ENCODE data around the gene TUBD1. TPM values are rescaled to one million over a fixed set of nuclear protein-coding genes. Genes with fewer than 3 reads are reported as not detected.

Gene TUBD1
- total and polyA plus RNA-seq, 2 of the 13 experiments (the other 11 are each of a cell fraction or from before 2014, with no cell fraction given): 18.2 to 25.9 TPM

DNA sequence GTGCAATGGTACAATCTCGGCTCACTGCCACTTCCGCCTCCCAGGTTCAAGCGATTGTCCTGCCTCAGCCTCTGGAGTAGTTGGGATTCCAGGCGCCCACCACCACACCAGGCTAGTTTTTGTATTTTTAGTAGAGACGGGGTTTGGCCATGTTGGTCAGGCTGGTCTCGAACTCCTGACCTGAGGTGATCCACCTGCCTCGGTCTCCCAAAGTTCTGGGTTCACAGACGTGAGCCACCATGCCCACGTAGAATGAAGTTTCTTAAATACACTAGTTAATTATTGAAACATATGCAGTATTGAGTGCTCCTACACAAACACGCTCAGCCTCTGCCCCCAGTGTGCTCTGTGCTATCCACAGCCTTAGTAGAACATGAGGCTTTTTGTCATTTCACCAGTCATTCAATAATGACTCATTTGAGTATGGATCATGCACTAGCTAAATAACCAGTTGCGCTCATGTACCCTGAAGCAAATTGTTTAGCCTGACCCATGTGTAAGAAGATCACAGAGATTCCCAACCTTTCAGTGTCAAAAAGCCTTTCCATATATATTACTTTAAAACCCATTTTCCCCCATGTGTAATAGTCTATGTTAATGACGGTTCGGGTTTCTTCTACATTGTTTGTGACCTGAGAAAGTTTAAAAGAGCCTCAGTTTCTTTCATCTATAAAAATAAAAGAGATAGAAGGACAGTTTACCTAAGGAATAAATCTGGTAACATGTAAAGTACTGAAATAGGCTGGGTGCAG, 49.7 kb downstream of the TUBD1 start (continued):
- TF ChIP-seq ZFP36L2 (CRISPR knock-in tag; IDR thresholded peaks at IDR 0.05) (0 out of 2 replicates have a peak, but pooled peaks have one; percentile 68), KAT7 (CRISPR knock-in tag; IDR thresholded peaks at IDR 0.05; ENCODE audit: borderline replicate concordance) (no peak; the same call in 1 of the 2 replicates), TRAFD1 (CRISPR knock-in tag; IDR thresholded peaks at IDR 0.05; ENCODE audit: borderline replicate concordance) (0 out of 2 replicates have a peak, but pooled peaks have one; percentile 51), KDM5B (CRISPR knock-in tag; IDR thresholded peaks at IDR 0.05; ENCODE audit: borderline replicate concordance) (no peak), AFF4 (CRISPR knock-in tag; IDR thresholded peaks at IDR 0.05) (peak; percentile 95), ATRX (CRISPR knock-in tag; IDR thresholded peaks at IDR 0.05; ENCODE audit: borderline replicate concordance) (0 out of 2 replicates have a peak, but pooled peaks have one; percentile 42), SMARCC2 (IDR thresholded peaks at IDR 0.05) (peak; percentile 76), ZNF562 (CRISPR knock-in tag; IDR thresholded peaks at IDR 0.05; ENCODE audit: borderline replicate concordance) (peak; percentile 79; the same call in 1 of the 2 replicates), ZNF451 (CRISPR knock-in tag; IDR thresholded peaks at IDR 0.05) (peak; percentile 81), ZNF34 (CRISPR knock-in tag; IDR thresholded peaks at IDR 0.05; ENCODE audit: borderline replicate concordance) (0 out of 2 replicates have a peak, but pooled peaks have one; percentile 26), WIZ (CRISPR knock-in tag; IDR thresholded peaks at IDR 0.05) (peak; percentile 77; the same call in 1 of the 2 replicates), FUBP1 (CRISPR knock-in tag; IDR thresholded peaks at IDR 0.05; ENCODE audit: borderline replicate concordance) (peak; percentile 100), TCF12 (IDR thresholded peaks at IDR 0.05) (no peak), TCF12 (CRISPR knock-in tag; IDR thresholded peaks at IDR 0.05) (no peak; the same call in 1 of the 2 replicates), SNAPC2 (CRISPR knock-in tag; IDR thresholded peaks at IDR 0.05) (peak; percentile 7; the same call in 1 of the 2 replicates)
- TF ChIP-seq, protein P1, sequence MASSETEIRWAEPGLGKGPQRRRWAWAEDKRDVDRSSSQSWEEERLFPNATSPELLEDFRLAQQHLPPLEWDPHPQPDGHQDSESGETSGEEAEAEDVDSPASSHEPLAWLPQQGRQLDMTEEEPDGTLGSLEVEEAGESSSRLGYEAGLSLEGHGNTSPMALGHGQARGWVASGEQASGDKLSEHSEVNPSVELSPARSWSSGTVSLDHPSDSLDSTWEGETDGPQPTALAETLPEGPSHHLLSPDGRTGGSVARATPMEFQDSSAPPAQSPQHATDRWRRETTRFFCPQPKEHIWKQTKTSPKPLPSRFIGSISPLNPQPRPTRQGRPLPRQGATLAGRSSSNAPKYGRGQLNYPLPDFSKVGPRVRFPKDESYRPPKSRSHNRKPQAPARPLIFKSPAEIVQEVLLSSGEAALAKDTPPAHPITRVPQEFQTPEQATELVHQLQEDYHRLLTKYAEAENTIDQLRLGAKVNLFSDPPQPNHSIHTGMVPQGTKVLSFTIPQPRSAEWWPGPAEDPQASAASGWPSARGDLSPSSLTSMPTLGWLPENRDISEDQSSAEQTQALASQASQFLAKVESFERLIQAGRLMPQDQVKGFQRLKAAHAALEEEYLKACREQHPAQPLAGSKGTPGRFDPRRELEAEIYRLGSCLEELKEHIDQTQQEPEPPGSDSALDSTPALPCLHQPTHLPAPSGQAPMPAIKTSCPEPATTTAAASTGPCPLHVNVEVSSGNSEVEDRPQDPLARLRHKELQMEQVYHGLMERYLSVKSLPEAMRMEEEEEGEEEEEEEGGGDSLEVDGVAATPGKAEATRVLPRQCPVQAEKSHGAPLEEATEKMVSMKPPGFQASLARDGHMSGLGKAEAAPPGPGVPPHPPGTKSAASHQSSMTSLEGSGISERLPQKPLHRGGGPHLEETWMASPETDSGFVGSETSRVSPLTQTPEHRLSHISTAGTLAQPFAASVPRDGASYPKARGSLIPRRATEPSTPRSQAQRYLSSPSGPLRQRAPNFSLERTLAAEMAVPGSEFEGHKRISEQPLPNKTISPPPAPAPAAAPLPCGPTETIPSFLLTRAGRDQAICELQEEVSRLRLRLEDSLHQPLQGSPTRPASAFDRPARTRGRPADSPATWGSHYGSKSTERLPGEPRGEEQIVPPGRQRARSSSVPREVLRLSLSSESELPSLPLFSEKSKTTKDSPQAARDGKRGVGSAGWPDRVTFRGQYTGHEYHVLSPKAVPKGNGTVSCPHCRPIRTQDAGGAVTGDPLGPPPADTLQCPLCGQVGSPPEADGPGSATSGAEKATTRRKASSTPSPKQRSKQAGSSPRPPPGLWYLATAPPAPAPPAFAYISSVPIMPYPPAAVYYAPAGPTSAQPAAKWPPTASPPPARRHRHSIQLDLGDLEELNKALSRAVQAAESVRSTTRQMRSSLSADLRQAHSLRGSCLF (CRISPR knock-in tag; IDR thresholded peaks at IDR 0.05; ENCODE audit: borderline replicate concordance): peak; percentile 20; the same call in 1 of the 2 replicates
